ENCODE measurements around the gene MBD1.
"Not testable (repeated sequence)": the region's sequence is repeated elsewhere in the genome, so short reads cannot be mapped to it uniquely, and the experiment has no call there.

Gene MBD1

DNA sequence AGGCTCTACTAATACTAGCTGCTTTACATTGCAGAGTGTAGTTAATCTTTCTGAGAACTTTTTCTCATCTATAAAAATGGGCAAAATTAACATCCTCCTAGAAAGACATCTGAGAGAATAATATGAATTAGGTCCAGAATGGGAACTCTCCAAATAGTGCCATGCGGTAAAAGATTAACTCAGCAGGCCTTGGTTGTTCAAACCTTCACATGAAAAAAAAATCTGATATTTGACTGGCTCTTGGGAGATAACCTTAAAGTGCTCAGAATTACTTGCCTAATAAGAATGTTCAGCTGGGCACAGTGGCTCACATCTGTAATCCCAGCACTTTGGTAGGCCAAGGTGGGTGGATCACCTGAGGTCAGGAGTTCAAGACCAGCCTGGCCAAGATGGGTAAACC is 11.7 kb upstream of the MBD1 start:
- no peak for DNase-seq

DNA sequence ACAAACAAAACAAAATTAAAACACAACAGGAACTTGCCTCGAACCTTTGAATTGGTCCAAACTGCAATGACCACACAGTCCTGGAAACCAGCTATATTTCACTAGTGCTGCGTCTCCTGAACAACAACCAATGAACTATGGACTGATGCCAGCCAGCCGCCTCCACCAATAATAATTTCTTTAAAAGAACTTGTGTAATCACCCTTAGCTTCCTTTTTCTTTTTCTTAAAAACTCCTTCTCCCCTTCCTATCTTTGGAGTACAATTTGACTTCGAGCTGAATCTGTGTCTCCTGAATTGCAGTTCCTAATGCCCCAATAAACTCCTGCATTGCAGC is 7.8 kb upstream of the MBD1 start:
- DNase-seq, result no peak

DNA sequence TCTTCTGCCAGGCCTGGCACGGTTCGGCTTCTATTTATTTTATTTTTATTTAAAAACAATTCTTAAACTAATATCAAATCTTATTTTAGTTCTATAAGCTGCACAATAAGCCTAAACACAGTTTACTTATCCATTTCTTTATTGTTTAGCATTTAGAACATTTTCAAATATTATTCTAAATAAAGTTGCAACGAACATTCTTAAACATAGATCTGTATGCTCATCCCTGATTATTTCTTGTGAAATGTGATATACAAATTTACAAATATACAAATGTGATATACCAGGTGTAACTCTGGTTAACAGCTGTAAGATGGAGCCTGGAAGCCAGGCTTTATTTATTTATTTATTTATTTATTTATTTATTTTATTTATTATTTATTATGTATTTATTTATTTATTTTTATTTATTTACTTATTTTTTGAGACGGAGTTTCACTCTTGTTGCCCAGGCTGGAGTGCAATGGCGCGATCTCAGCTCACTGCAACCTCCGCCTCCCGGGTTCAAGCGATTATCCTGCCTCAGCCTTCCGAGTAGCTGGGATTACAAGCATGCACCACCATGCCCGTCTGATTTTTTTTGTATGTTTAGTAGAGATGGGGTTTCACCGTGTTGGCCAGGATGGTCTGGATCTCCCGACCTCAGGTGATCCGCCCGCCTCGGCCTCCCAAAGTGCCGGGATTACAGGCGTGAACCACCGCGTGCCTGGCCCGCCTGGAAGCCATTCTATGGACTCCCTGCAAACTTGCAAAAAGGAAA is 7.2 kb upstream of the MBD1 start:
- DNase-seq, result not testable (repeated sequence)

DNA sequence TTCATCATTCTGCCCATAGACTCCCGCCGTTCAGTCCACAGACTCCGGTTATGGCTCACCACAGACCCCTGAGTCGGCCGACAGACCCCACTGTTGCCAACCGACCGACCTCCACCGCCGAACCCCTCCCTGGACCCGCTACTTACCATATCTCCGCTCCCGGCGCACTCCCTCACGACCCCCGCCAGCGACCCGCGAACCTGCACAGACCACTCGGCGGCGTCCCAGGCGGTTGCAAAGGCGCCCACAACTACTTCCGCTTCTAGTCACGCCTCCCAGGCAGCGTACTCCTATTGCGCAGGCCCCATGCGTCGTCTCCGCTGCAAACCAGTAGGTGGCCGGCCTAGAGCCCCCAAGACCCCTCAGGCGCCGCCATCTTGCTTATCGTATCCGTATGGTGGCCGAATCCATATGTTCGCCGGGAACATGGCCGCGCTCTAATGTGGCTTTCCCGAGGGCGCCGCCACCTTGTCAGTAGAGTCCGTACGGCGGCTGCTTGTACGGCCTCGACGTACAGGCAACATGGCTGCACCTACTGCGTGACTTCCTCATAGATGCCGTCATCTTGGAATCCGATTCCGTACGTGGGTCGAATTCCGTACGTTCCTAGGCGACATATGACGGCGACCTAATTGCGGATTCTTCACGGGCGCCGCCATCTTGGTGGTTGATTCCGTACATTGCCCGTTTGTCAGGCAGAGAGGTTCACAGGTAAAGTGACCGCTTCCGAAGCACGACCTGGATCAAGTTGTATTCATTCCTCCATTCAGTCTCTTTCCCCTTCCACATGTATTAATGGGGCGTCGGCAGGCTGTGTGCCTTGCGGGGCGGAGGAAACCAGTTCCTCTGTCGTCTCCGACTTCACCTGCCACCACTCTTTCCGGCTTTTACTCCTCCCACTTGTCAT is 6.4 kb upstream of the MBD1 start, which contains the start of gene CXXC1:
CXXC1 (minus strand) TSS at position 252 of the 907 bp plus-strand sequence; CDS start at position 149, 103 bp downstream.
- peak; percentile 97 for DNase-seq

DNA sequence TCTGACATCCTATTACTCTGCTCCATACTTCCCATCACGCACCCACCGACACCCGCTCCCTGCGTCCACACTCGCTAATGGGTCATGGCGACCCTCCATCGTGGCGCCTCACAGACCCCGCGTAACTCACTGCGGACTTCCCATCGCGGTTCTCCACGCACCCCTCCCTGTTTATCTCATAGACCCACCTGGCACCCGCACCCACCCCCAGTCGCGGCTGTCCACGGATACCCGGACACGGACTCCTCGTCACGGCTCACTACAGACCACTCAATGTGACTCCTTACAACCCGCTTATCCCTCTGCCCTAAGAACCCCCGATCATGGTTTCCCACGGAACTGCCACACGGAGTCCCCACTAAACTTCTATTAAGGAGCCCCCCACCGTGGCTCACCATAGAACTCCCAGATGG is 5.7 kb upstream of the MBD1 start:
- DNase-seq, result no peak

DNA sequence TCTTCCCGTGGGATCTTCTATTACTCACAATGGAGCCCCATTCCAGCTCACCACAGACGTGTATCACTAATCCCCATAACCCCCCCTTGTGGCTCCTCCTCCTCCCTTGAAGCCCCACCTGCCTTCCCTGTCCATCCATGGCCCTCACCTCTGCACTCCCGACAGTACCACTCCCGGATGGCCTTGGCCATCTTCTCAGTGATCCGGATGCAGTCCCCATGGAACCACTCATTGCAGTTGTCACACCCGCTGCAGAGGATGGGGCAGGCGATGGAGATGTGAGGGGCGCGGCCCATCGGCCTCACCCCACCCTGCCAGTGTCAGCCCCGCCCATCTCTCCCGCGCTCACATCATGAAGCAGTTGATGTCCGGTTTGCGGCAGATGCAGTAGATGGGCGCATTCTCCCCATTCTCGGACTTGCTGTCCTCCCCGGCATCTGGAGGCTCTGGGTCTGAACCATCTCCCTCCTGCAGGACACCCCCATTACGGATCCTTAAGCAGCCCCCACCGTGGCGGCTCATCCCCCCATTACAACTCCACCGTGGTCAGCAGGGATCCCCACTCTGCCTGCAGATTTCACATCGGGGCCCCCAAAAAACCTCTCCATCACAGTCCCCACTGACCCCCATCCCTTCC is 5.2 kb upstream of the MBD1 start:
- no peak for DNase-seq

DNA sequence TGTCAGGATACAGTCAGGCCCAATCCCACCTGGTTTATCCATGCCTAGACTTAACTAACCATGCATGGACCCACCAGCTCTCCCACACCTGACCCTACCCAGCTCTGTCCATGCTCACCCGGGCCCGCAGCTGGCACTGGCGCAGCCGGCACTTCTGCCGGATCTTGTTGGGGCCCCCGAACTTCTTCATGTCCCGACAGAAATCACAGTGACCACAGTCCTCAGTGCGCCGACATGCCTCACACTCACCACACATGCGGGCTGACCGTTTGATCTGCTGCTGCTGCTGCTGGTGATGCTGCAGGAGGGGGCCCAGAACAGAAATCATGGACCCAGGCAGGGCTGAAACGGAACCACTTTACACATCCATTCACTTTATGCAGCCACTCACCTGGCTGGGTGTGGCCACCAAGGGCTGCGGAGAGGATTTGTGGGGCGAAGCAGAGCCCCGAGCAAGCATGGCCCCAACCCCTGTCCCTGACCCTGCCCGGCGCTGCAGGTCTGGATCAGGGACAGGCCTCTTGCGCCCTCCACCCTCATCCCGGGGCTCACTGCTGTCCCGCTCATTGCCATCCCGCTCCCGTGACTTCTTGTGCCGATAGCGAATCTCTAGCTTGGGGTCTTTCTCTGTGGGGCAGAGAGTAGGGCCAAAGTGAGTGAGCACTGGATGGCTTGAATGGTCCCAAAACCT is 4.5 kb upstream of the MBD1 start:
- DNase-seq, result no peak

DNA sequence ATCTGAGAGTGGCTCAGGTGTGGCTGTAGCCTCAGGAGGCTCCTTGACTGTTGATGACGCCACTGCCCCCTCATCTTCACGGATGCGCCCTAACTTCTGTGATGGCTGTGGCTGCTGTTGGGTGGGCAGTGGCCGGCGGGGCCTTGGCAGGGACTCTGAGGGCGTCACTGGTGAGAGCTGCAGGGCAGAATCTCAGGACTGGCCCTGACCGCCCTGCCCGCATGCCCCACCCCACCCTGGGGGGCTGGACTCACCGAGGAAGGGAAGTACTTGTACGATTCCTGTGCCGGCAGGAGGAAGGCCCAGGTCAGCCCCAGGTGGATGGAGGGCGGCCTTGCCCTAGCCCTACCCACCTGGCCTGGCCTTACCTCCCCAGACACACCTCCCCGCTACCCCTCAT is 3.7 kb upstream of the MBD1 start:
- DNase-seq, result no peak

DNA sequence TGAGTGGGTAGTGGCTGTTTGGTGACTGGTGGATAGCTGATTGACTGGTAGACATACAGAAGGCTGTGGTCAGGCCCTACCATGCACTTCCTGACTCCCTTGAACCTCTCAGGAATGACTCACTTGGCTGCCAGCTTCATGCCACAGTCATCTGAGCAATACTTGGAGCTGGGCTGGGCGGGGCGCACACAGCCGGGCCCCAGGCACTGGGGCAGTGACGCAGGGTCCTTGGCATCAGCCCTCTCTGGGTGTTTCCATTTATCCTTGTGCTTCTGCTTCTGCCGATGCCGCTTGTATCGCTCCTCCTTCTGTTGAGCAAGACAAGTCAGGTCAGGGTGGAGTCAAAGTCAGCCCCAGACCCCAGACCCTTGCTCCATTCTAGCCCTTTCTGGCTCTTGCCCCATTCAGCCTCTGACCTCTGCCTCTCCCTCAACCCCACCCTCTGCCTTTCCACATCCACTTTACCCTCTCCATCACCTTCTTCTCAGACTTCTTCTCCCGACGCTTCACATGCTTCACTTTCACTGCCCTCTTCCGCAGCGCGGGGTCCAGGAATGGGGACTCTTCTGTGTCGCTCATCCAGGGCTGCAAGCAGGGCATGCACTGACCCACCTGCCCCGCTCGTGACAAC is 3.0 kb upstream of the MBD1 start:
- DNase-seq, result no peak

DNA sequence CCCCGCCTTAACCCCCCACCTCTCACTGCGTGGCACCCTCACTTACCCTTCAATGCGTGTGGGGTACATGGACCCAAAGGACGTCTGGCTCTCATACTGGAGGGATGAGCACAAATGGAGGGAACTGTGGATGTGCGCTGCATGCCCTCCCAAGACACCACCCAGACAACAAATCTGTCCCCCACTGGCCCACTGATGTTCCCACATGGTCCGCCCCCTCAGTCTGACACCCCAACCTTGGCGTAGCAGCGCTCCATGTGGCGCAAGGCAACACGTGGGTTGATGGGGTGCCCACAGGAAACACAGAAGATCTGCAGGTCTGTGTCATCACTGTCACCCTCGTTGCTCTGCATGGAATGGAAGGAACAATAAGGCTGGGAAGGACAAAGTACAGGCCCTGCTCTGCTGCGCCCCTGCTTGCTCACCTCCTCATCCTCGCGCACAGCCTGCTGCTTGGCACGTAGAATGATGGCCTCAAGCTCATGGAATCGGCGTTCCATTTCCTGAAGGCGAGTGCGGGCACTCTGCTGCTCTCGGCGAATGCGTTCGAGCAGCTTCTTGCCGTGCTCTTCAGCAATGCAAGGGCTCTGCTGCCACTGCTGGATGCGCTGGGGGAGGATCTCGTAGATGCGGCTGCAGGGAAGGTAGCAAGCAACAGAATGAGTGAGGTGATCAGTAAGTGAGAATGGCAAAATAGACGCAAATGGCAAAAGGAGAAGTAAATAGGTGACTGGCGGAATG is 2.3 kb upstream of the MBD1 start:
- DNase-seq, result no peak

DNA sequence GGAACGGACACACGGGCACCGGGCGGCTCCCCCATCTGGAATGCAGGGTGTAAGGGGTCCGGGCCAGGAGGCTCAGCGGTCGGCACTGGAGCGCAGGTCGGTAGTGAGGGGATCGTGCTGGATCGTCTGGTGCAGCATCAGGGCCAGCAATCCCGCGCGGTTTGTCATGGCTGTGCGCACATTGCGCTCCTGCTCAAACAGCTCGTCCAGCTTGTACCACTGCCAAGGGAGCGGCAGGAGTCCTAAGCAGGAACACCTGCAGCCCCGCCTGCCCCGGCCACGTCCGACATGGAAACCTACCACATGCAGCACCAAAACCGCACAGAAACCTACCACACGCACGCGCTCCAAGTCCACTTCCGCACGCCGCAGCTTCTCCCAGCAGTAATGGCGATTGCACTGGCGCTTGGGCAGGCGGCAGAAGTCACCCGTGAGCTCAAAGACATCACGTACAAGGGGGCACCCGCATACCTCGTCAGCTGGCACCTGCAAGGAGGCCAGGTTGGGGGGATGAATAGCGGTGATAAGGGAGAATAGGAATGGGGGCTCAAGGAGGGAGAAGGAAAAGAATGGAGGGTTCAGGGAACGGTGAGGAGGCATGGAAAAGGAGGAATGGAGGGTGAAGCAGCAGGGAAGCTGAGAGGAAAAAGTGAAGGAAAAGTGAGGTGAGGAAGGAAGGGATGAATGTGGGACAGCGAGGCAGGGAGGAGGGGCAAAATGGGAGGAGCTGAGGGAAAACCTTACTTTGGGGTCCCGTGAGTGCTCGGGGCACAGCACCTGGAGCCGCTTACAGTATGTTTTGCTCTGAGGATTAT is 1.4 kb upstream of the MBD1 start:
- no peak for DNase-seq

DNA sequence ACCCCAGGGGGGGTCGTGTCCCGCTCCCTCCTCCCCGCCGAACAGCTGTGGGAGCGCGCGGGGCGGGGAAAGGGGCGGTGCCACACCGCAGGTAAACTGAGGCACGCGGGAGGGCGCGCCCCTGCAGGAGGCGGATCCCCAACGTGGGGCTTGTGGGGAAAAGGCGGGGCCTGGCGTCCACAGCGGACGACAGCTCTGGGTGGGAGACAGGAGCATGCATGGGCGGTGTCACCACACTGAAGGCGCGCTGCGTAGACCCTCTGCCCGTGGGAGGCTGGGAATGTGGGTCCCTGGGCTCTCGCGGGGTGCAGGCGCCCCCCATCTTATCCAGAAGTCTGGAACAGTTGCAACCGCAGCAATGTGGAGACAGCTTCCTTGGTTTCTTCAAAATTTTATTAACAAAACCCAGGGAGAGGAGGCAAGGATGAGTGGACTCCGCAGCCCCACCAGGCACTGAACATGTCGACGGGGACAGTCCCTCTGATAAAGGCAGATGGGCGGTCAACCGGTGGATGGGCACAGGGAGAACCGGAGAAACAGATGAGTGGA is 723 bp upstream of the MBD1 start:
- DNase-seq, result no peak

DNA sequence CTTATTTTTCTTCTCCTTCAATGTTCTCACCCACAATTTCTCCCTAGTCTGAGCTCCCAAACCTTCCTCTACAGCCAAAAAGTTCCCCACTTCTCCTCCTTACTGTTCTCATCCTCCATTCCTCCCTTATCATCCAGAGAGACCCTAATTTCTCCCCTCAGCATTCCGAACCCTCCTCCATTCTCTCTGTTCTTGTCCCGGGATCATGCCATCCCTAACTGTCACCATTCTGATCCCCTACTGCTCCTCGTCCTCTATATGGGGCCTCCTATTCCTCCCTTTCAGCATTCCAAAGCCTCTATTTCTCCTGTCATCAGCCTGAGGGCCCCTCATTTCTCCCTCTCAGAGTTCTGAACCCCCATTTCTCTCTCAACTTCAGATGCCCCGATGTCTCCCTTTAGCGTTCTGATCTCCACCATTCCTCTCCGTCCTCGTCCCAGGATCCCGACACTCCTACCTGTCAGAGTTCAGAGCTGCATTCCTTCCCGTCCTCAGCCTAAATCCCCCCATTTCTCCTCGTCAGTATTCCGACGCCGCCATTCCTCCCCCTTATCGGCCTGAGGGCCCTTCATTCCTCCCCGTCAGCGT is 522 bp downstream of the MBD1 start:
- no peak for DNase-seq

DNA sequence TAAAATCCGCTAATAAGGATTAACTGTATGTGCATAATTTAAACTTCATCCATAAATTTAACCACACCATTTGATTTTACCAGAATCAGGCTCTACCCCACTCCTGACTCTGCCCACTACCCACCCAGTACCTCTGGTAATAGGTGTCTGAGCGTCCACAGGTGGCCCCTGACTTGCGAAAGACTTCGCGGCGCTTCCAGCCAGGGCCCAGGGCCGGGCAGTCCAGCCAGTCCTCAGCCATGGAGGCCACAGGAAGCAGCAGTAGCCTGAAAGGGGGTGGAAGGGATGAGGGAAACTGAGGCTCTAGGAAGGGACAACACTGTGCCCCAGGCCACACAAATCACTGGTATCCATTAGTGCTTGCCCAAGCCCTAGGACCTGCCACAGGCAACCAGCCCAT is 1.6 kb downstream of the MBD1 start:
- DNase-seq, result no peak

DNA sequence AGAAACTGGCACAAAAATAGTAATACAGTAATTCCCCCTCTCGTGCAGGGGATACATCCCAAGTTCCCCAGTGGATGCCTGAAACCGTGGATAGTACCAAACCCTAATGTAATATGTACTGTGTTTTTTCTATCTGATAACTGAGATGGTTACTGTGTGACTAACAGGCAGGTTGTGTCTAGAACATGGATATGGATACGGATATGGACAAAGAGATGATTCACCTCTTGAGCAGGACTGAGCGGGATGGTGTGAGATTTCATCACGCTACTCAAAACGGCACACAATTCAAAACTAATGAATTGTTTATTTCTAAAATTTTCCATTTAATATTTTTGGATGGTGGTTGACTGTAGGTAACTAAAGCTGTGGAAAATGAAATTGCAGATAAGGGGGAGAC is 3.4 kb downstream of the MBD1 start:
- no peak for DNase-seq

DNA sequence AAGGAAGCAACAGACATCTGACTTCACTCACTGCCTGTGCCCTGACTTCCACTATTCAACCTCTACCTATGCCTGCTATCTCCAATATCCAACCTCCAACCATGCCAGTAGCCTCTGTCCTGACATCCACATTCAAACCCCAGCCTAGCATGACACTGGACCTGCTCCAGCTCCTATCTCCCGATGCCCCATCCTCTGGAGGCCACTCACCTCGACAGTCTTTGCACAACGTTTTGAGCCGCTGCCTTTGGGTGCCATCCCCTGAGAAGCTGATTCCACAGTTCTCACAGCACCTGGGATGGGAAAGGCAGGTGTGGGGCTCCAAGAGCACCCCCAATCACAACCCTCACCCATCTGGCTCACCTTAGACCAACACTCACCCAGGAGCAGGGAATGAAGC is 4.9 kb downstream of the MBD1 start:
- no peak for DNase-seq

DNA sequence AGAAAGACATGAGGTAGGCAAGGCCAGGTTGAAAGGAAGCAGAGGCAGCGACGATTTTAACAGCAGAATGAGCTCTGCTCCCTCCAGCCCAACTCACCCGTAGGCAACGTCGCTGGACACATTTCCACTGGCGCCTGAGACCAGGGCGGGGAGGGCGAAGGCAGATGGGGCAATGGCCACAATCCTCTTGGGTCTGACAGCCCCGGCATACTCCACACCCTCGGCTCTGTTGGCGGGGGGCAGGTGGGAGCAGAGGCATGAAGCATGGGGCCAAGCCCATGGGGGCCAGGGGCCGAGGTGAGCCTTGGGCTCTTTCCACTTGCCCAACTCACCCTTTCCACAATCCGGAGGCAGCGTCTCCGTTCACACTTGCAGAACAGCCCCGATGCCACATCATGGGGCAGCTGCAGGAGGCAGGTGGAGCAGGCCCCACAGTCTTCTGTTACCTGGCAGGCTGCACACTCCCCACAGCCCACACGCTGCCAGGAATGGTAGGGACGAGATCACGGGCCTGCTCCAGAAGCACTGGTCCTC is 5.8 kb downstream of the MBD1 start:
- DNase-seq, result no peak

DNA sequence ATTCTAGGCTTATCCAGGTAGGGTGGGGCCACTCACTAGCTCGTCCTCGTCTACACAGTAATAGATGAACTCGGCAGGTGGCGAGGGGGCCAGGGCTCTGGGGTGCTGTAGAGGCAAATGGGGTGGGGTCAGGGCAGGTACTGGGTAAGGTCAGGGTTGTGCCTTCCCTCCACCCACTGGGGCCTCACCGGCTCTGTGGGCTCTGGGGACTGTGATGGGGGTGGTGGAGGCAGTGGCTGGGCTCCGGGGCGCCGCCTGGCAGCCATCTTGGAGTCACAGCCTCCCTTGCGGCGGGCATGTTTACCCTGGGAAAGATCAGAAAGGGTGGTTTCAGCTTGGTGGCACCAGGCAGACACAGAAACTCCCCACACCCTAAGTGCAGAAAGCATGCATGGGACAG is 6.4 kb downstream of the MBD1 start:
- DNase-seq, result no peak

DNA sequence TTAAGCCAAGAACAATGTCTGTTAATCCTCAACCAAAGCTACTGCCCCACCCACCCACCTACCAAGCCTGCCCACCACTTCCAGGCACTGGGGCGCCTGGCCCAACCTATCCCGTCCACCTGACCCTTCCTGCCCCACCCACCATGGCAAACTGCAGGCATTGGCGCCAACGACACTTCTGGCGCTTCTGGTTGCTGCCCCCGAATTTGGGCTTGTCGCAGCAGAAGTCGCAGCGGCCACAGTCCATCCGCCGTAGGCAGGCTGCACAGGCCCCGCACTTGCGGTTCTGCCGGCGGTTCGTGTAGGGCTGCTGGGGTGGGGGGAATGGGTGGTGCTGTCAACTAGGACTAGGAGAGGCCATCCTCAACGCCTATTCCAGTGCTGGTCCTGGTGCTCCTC is 7.3 kb downstream of the MBD1 start:
- no peak for DNase-seq

Measured in activated gamma-delta T cell treated with Interleukin-2 at 50 U/mL for 16 hours (primary cell).